K562 (cell line): ENCODE measurements around the gene PPP1R13B. TPM values are rescaled to one million over a fixed set of nuclear protein-coding genes. Genes with fewer than 3 reads are reported as not detected.

ENCODE experiments used
- ATAC-seq: fragments of 200-7000 bp; cut with Tn5 transposase; 3 replicates; pipeline ENCODE4 v1.9.1; 2020; ENCODE audit warnings: moderate library complexity
- BruUV-seq: library from RNA; stranded (reverse); fragments of 400-500 nt; replicated peaks from 2 replicates; lab custom pipeline; 2021; lab: Mats Ljungman, UMichigan
- CTCF ChIA-PET: fragments of 300-600 bp; formaldehyde crosslinking; extraction: SDS; loops from one replicate; lab custom pipeline; 2021; ENCODE audit warnings: low intra/inter-chr PET ratio; lab: Yijun Ruan, JAX
- POLR2A ChIA-PET: fragments of 300-600, 350-650 bp; sonication (Branson Sonifier 250); formaldehyde crosslinking; extraction: SDS; loops from one replicate; lab custom pipeline; 2021; ENCODE audit warnings: antibody characterized with exemption, inconsistent platforms; lab: Yijun Ruan, JAX
- DNase-seq, 4 experiments: peaks; one replicate each; pipeline versions ENCODE4 v3.0.0 to v3.0.0-alpha.2; 2011 to 2018; ENCODE audit warnings: low spot score in 3 of 4, mixed read lengths in 3 of 4; ENCODE audit errors: extremely low read depth in 1 of 4
- FAIRE-seq: peaks from 2 replicates; lab custom pipeline; 2011; peaks lifted over from hg19 to GRCh38; lab: Jason Lieb, UNC
- H2AFZ ChIP-seq: 2 replicates; pipeline ENCODE4 v1.6.0; 2011; ENCODE audit warnings: low read depth, low read length, control low read depth, inconsistent platforms
- H3K27ac ChIP-seq: fragments of 200-600 bp; 3 replicates; pipeline ENCODE4 v1.8.0; 2011; ENCODE audit warnings: low read depth, mild to moderate bottlenecking, control low read depth, inconsistent platforms, low read length, moderate library complexity, mixed read lengths; ENCODE audit errors: extremely low read depth
- H3K27me3 ChIP-seq, 2 experiments: fragments of 300-600 bp in 1 of 2; 2 replicates in 1 of 2; 3 replicates in 1 of 2; pipeline versions ENCODE4 v1.6.0 to v1.8.0; 2011; ENCODE audit warnings: inconsistent platforms in 2 of 2, low read length in 2 of 2, mild to moderate bottlenecking in 1 of 2, mixed read lengths in 1 of 2, moderate library complexity in 1 of 2; ENCODE audit not compliant: control insufficient read depth in 2 of 2, insufficient read depth in 2 of 2
- H3K36me3 ChIP-seq: fragments of 300-600 bp; 3 replicates; pipeline ENCODE4 v1.8.0; 2011; ENCODE audit warnings: mild to moderate bottlenecking, low read length, inconsistent platforms; ENCODE audit not compliant: control insufficient read depth, insufficient read depth
- H3K4me1 ChIP-seq, 2 experiments: fragments of 200-600 bp in 1 of 2; replicated peaks in 1 of 2; 2 replicates in 1 of 2; 3 replicates in 1 of 2; pipeline versions ENCODE4 v1.5.1 to v1.8.0; 2011; ENCODE audit warnings: inconsistent platforms in 2 of 2, low read length in 2 of 2, mild to moderate bottlenecking in 1 of 2, mixed read lengths in 1 of 2, moderate library complexity in 1 of 2; ENCODE audit not compliant: control insufficient read depth in 2 of 2, insufficient read depth in 2 of 2
- H3K4me2 ChIP-seq: 2 replicates; pipeline ENCODE4 v1.6.1; 2011; ENCODE audit warnings: low read length, control low read depth, inconsistent platforms, mixed read lengths; ENCODE audit not compliant: insufficient read depth
- H3K4me3 ChIP-seq: fragments of 200-600 bp; sonication (generic), shearing (Covaris generic); 2 replicates; pipeline ENCODE4 v1.5.1; 2016; ENCODE audit warnings: control low read depth, inconsistent platforms
- H3K79me2 ChIP-seq: fragments of 200-600 bp; 3 replicates; pipeline ENCODE4 v1.8.0; 2011; ENCODE audit warnings: low read length, inconsistent platforms; ENCODE audit not compliant: control insufficient read depth, insufficient read depth
- H3K9ac ChIP-seq, 2 experiments: 2 replicates each; pipeline versions ENCODE4 v1.6.0 to v1.6.1; 2011; ENCODE audit warnings: low read depth in 2 of 2, low read length in 2 of 2, control low read depth in 1 of 2, inconsistent platforms in 1 of 2, mild to moderate bottlenecking in 1 of 2, mixed read lengths in 1 of 2; ENCODE audit not compliant: insufficient read depth in 1 of 2
- H3K9me1 ChIP-seq: one replicate; pipeline ENCODE4 v1.6.0; 2011; ENCODE audit warnings: inconsistent platforms, mild to moderate bottlenecking, low read length, moderate library complexity; ENCODE audit not compliant: control insufficient read depth, insufficient read depth
- H3K9me3 ChIP-seq: replicated peaks from 2 replicates; pipeline ENCODE4 v1.5.1; 2011; ENCODE audit warnings: low read depth, low read length, inconsistent platforms; ENCODE audit not compliant: control insufficient read depth, insufficient read depth
- H4K20me1 ChIP-seq: replicated peaks from 2 replicates; pipeline ENCODE4 v1.6.1; 2011; ENCODE audit warnings: low read length, inconsistent platforms, mixed read lengths; ENCODE audit not compliant: control insufficient read depth, insufficient read depth
- NFRKB ChIP-seq: fragments of 450-650 bp; IDR thresholded peaks from 2 replicates; pipeline ENCODE4 v1.6.1; 2016; ENCODE audit warnings: low read depth
- PYGO2 ChIP-seq: fragments of 450-650 bp; IDR thresholded peaks from 2 replicates; pipeline ENCODE4 v1.6.1; 2016; ENCODE audit warnings: mild to moderate bottlenecking, missing genetic modification characterization, moderate library complexity, missing compliant biosample characterization
- RBFOX2 ChIP-seq: fragments of 200-400 bp; formaldehyde crosslinking; IDR thresholded peaks from 2 replicates; pipeline ENCODE4 v1.6.1; 2017; ENCODE audit warnings: low read depth, mild to moderate bottlenecking, low read length, moderate library complexity
- REST ChIP-seq, 2 experiments: fragments of 450-650 bp; formaldehyde crosslinking in 1 of 2; IDR thresholded peaks; 2 replicates each; pipeline versions ENCODE4 v1.4.0 to v1.6.1; 2014 to 2020; ENCODE audit warnings: mild to moderate bottlenecking in 2 of 2, borderline replicate concordance in 1 of 2, low read depth in 1 of 2
- SRSF1 ChIP-seq: fragments of 200-400 bp; formaldehyde crosslinking; IDR thresholded peaks from 2 replicates; pipeline ENCODE4 v1.6.1; 2017; ENCODE audit warnings: mild to moderate bottlenecking, low read depth, low read length, moderate library complexity
- TCF7L2 ChIP-seq: fragments of 150-350 bp; IDR thresholded peaks from 2 replicates; pipeline ENCODE4 v1.6.1; 2016; ENCODE audit warnings: low read depth, mild to moderate bottlenecking, low read length, moderate library complexity
- ZNF277 ChIP-seq: fragments of 250-450 bp; sonication (Bioruptor Pico); IDR thresholded peaks from 2 replicates; pipeline ENCODE4 v1.8.0; 2022; ENCODE audit warnings: inconsistent platforms, mild to moderate bottlenecking, moderate library complexity, borderline replicate concordance
- WGBS: fragments of 100-300 bp; shearing (Covaris generic); methylation state at CpG from one replicate; pipeline ENCODE4 v1.1.6; 2016; ENCODE audit warnings: low coverage, mixed read lengths; ENCODE audit not compliant: insufficient coverage; ENCODE audit errors: missing lambda C conversion rate; 5-methylcytosine and 5-hydroxymethylcytosine counted together
- in situ Hi-C: fragments of 300-500 bp; cut with MboI; formaldehyde crosslinking; loops from 4 replicates; pipeline ENCODE4 v1.15.0; 2018; ENCODE audit warnings: inconsistent platforms, mixed read lengths
- intact Hi-C: fragments of 100-400 bp; cut with micrococcal nuclease; formaldehyde crosslinking; loops from 2 replicates; pipeline ENCODE4 v1.14.2; 2022
- polyA plus RNA-seq, 8 experiments: library from polyadenylated mRNA; depleted of rRNA in 4 of 8; stranded (reverse) in 5 of 8; unstranded in 3 of 8; fragments of >200 nt; fragmentation: Nextera tagmentation in 2 of 8; fragmentation: Illumina TruSeq in 1 of 8; extraction: Ambion mirVana in 2 of 8; extraction: Trizol in 1 of 8; gene quantifications; 2 replicates each; pipeline versions ENCODE4 v1.2.1 to v1.2.3, GENCODE V29; 2011 to 2014; ENCODE audit warnings: inconsistent platforms in 1 of 8, missing spikeins in 1 of 8
- total RNA-seq, 7 experiments: library from RNA; depleted of rRNA in 6 of 7; stranded (reverse); fragments of >200 nt in 6 of 7; fragmentation: Illumina TruSeq in 2 of 7; extraction: Trizol in 2 of 7; gene quantifications; 2 replicates each; pipeline versions ENCODE4 v1.2.1 to v1.2.3, GENCODE V29; 2011 to 2021; ENCODE audit warnings: low replicate concordance in 1 of 7
- TF ChIP-seq, protein P1 (sequence below): sonication (generic); formaldehyde crosslinking; IDR thresholded peaks from 2 replicates; pipeline ENCODE4 v1.8.0; 2022; ENCODE audit warnings: missing genetic modification reagents, mild to moderate bottlenecking, borderline replicate concordance

Gene PPP1R13B
- total and polyA plus RNA-seq, 9 of the 15 experiments (the other 6 are each of a cell fraction or from before 2014, with no cell fraction given): 0.03 to 1.7 (median 0.15) TPM

GRCh38 chr14:103699901-103700752, 147.2 kb downstream of the PPP1R13B start (continued):
- TF ChIP-seq NFRKB: no peak
- TF ChIP-seq, all 486 proteins: peak for 3

- POLR2A ChIA-PET: interaction anchor here (0.6 to 0.9 kb wide), 4 partner anchors 19 to 256 kb away, joined by 3 to 4 read pairs (median 4); no protein-coding TSS in a partner anchor
- WGBS: 81% methylated on average over 8 of the region's 17 CpGs
- CTCF ChIA-PET: no interaction called here
- FAIRE-seq: no peak
- no peaks in the 10 kb centered on the region for H3K27me3 ChIP-seq
- H3K4me2 ChIP-seq: no peak overlapping the region
- H3K4me1 ChIP-seq: peaks cover 0 to 31% of the 10 kb centered on the region in 2 experiments; a peak in 2 of 5 replicates
- H3K27ac ChIP-seq: no peak overlapping the region
- intact Hi-C loops: no loop called here
- in situ Hi-C loops: no loop called here
- H3K36me3 ChIP-seq: peaks cover 81% of the 10 kb centered on the region; the same call in 2 of the 3 replicates
- H3K79me2 ChIP-seq: no peaks in the 10 kb centered on the region
- no peaks in the 10 kb centered on the region for H3K9me1 ChIP-seq
- H3K9ac ChIP-seq: no peak overlapping the region
- no peaks in the 10 kb centered on the region for H3K9me3 ChIP-seq
- H4K20me1 ChIP-seq: no peaks in the 10 kb centered on the region; the same call in 1 of the 2 replicates
- no peak overlapping the region for H3K4me3 ChIP-seq
- no TSS peak for BruUV-seq
- H2AFZ ChIP-seq: no peak overlapping the region
- DNase-seq: no peak
- ATAC-seq: no peak
- TF ChIP-seq PYGO2 (tag) (no peak), REST (IDR thresholded peaks at IDR 0.05; ENCODE audit: borderline replicate concordance) (no peak), REST (CRISPR knock-in tag; IDR thresholded peaks at IDR 0.05; ENCODE audit: low read depth) (no peak), SRSF1 (no peak), ZNF277 (no peak), RBFOX2 (peak; percentile 13; the same call in 1 of the 2 replicates), TCF7L2 (no peak)
- TF ChIP-seq, protein P1, sequence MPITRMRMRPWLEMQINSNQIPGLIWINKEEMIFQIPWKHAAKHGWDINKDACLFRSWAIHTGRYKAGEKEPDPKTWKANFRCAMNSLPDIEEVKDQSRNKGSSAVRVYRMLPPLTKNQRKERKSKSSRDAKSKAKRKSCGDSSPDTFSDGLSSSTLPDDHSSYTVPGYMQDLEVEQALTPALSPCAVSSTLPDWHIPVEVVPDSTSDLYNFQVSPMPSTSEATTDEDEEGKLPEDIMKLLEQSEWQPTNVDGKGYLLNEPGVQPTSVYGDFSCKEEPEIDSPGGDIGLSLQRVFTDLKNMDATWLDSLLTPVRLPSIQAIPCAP (CRISPR knock-in tag): no peak
Measured at GRCh38 chr14:103699261-103699661, 148.1 kb downstream of the PPP1R13B start.
